Measurements from ENCODE around the gene YAF2.

GRCh38 chr12:42187799-42188198, 50.2 kb downstream of the YAF2 start:
- TF ChIP-seq EZH2 (IDR thresholded peaks at IDR 0.05) = no peak
- TF ChIP-seq POLR2AphosphoS5 (IDR thresholded peaks at IDR 0.05; ENCODE audit: borderline replicate concordance, low read depth, low read length) = no peak
